Tibial nerve (tissue), 4 donors: ENCODE data around the gene C2orf72. TPM values are rescaled to one million over a fixed set of nuclear protein-coding genes. Genes with fewer than 3 reads are reported as not detected.

Experiments used
- DNase-seq, 2 donors: peaks; one replicate each; pipeline ENCODE4 v3.0.0-alpha.2; 2019; ENCODE audit warnings: low spot score in 2 of 2
- H3K27ac ChIP-seq, 4 donors: fragments of 200-600 bp; sonication (generic) in 3 of 4; one replicate each; pipeline ENCODE4 v1.5.1; 2017 to 2019; ENCODE audit warnings: mild to moderate bottlenecking in 1 of 4
- H3K27me3 ChIP-seq, 2 donors: fragments of 200-600 bp; sonication (generic) in 1 of 2; one replicate each; pipeline versions ENCODE4 v1.5.1 to v1.6.0; 2017 to 2019
- H3K36me3 ChIP-seq, 3 donors: fragments of 200-600 bp; sonication (generic); one replicate each; pipeline ENCODE4 v1.5.1; 2018 to 2019
- H3K4me1 ChIP-seq, 4 donors: fragments of 200-600 bp; sonication (generic) in 3 of 4; one replicate each; pipeline ENCODE4 v1.5.1; 2017 to 2019
- H3K4me3 ChIP-seq, 4 donors: fragments of 200-600 bp; sonication (generic) in 3 of 4; one replicate each; pipeline ENCODE4 v1.5.1; 2017 to 2019; ENCODE audit warnings: mild to moderate bottlenecking in 1 of 4, moderate library complexity in 1 of 4
- H3K9me3 ChIP-seq, 4 donors: fragments of 200-600 bp; sonication (generic) in 3 of 4; one replicate each; pipeline ENCODE4 v1.5.1; 2017 to 2019
- EP300 ChIP-seq, 2 donors: sonication (generic); formaldehyde crosslinking; IDR thresholded peaks; one replicate each; pipeline ENCODE4 v1.6.1; 2017; ENCODE audit warnings: antibody characterized with exemption in 2 of 2, mild to moderate bottlenecking in 1 of 2
- POLR2A ChIP-seq, 2 donors: fragments of 450-650 bp; IDR thresholded peaks; one replicate each; pipeline ENCODE4 v1.6.1; 2017; ENCODE audit warnings: antibody characterized with exemption in 2 of 2, mild to moderate bottlenecking in 2 of 2, moderate library complexity in 2 of 2
- WGBS, 2 donors: methylation state at CpG; one replicate each; pipeline ENCODE4 v1.1.5; 2018; 5-methylcytosine and 5-hydroxymethylcytosine counted together
- total RNA-seq, 4 donors: library from RNA; depleted of rRNA; stranded (reverse); fragments of >200 nt; gene quantifications; one replicate each; pipeline ENCODE4 v1.1.0, GENCODE V29; 2016
- TF ChIP-seq, protein P1 (sequence below), 5 experiments: fragments of 200-600 bp in 3 of 5; fragments of 450-650 bp in 2 of 5; sonication (generic) in 3 of 5; IDR thresholded peaks; one replicate each; pipeline ENCODE4 v1.5.1; 2016 to 2019; ENCODE audit warnings: antibody characterized with exemption in 5 of 5, mild to moderate bottlenecking in 3 of 5, moderate library complexity in 2 of 5

The C2orf72 gene
- total RNA-seq: 1 to 10 TPM in 1 of 4 donors, under 1 TPM in 2, not detected in 1; 0.20 to 2.6 (median 0.42) TPM

DNA sequence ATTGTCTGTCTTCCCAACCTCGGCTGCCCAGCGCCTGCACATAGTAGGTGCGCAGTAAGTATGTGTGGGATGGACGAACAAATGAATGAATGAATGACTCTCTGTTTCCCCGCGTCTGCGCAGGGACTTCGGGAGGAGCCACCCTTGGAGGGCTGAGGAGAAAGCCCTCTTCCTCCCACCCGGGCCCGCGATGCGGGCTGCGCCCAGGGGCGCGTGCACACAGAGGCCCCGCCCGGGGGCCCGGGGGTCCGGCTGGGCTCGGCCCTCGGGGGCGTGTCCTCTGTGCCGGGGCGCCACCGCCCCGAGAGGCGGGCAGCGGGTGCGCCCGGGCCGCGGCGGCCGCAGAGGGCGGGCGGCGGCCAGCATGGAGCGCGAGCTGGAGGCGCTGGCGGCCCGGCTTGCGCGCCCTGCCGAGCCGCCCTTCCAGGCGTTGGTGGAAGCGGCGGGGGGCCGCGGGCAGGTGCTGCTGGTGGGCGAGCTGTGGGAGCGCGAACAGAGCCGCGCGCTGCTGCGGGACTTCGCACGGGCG is at the start of gene C2orf72:
Gene C2orf72 (plus strand): TSS at position 322 of the 529 bp plus-strand sequence. CDS start 43 bp downstream, at position 365.
- no peak within 1 kb of the TSS for H3K27ac ChIP-seq
- TF ChIP-seq POLR2A (IDR thresholded peaks at IDR 0.05): no peak
- TF ChIP-seq, protein P1, sequence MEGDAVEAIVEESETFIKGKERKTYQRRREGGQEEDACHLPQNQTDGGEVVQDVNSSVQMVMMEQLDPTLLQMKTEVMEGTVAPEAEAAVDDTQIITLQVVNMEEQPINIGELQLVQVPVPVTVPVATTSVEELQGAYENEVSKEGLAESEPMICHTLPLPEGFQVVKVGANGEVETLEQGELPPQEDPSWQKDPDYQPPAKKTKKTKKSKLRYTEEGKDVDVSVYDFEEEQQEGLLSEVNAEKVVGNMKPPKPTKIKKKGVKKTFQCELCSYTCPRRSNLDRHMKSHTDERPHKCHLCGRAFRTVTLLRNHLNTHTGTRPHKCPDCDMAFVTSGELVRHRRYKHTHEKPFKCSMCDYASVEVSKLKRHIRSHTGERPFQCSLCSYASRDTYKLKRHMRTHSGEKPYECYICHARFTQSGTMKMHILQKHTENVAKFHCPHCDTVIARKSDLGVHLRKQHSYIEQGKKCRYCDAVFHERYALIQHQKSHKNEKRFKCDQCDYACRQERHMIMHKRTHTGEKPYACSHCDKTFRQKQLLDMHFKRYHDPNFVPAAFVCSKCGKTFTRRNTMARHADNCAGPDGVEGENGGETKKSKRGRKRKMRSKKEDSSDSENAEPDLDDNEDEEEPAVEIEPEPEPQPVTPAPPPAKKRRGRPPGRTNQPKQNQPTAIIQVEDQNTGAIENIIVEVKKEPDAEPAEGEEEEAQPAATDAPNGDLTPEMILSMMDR (IDR thresholded peaks at IDR 0.05): no peak
- TF ChIP-seq EP300 (IDR thresholded peaks at IDR 0.05): no peak
- H3K27me3 ChIP-seq: peaks cover 0 to 66% of the 10 kb centered on the region in 2 donors
- peaks cover 0 to 15% (median 0%) of the 10 kb centered on the region in 4 donors for H3K4me1 ChIP-seq
- no peaks in the 10 kb centered on the region for H3K9me3 ChIP-seq
- no peaks in the 10 kb centered on the region for H3K36me3 ChIP-seq
- H3K4me3 ChIP-seq: peak within 1 kb of the TSS in 2 of 4 donors; percentile 14 to 47
- DNase-seq: no peak
- WGBS, 2 donors: 2 to 4% methylated on average over 12 to 32 of the region's 61 CpGs

GRCh38 chr2:230989731-230990130 is 47.6 kb upstream of the C2orf72 start:
- Histone ChIP-seq H3K36me3 (no peaks in the 10 kb centered on the region), H3K9me3 (peaks cover 0 to 4% (median 0%) of the 10 kb centered on the region in 4 donors), H3K27me3 (peaks cover 0 to 24% of the 10 kb centered on the region in 2 donors), H3K4me3 (no peak overlapping the region), H3K4me1 (peaks cover 0 to 5% (median 2%) of the 10 kb centered on the region in 4 donors), H3K27ac (no peak overlapping the region)
- no peak for TF ChIP-seq EP300 (IDR thresholded peaks at IDR 0.05)
- TF ChIP-seq POLR2A (IDR thresholded peaks at IDR 0.05): no peak
- TF ChIP-seq, protein P1 (IDR thresholded peaks at IDR 0.05): no peak
- no peak for DNase-seq
- 94 to 95% methylated on average over 21 of the region's 21 CpGs for WGBS, 2 donors

GRCh38 chr2:230990131-230990898 is 47.0 kb upstream of the C2orf72 start:
- peaks cover 0 to 5% (median 2%) of the 10 kb centered on the region in 4 donors for H3K4me1 ChIP-seq
- 58 to 86% methylated on average over 18 to 31 of the region's 70 CpGs for WGBS, 2 donors
- H3K27me3 ChIP-seq: peaks cover 0 to 24% of the 10 kb centered on the region in 2 donors
- no peak overlapping the region for H3K4me3 ChIP-seq
- H3K9me3 ChIP-seq: peaks cover 0 to 4% (median 0%) of the 10 kb centered on the region in 4 donors
- H3K36me3 ChIP-seq: no peaks in the 10 kb centered on the region
- TF ChIP-seq POLR2A (IDR thresholded peaks at IDR 0.05) (no peak), EP300 (IDR thresholded peaks at IDR 0.05) (no peak)
- TF ChIP-seq, protein P1 (IDR thresholded peaks at IDR 0.05): no peak
- no peak for DNase-seq
- no peak overlapping the region for H3K27ac ChIP-seq

GRCh38 chr2:230990899-230991150 is 46.5 kb upstream of the C2orf72 start:
- H3K27me3 ChIP-seq: peaks cover 0 to 24% of the 10 kb centered on the region in 2 donors
- WGBS, 2 donors: 53% methylated on average over 23 of the region's 27 CpGs; no CpG with 5 or more reads in 1 of the 2 donors

More at GRCh38 chr2:230990899-230991150, 46.5 kb upstream of the C2orf72 start:
- Histone ChIP-seq H3K36me3 (no peaks in the 10 kb centered on the region), H3K4me3 (no peak overlapping the region), H3K4me1 (peaks cover 0 to 5% (median 2%) of the 10 kb centered on the region in 4 donors), H3K27ac (no peak overlapping the region), H3K9me3 (peaks cover 0 to 4% (median 0%) of the 10 kb centered on the region in 4 donors)
- TF ChIP-seq, protein P1 (IDR thresholded peaks at IDR 0.05): no peak
- TF ChIP-seq POLR2A (IDR thresholded peaks at IDR 0.05) (no peak), EP300 (IDR thresholded peaks at IDR 0.05) (no peak)
- no peak for DNase-seq
